ENCODE measurements around the gene POU6F1.

- TF ChIP-seq CTCF (IDR thresholded peaks at IDR 0.05; ENCODE audit: low read depth, low read length) (no peak), MAX (IDR thresholded peaks at IDR 0.05; ENCODE audit: low read depth, low read length) (no peak), MYC (IDR thresholded peaks at IDR 0.05; ENCODE audit: low read depth, low read length) (no peak)
Observed at GRCh38 chr12:51147309-51147708, 70.6 kb downstream of the POU6F1 start.

All from NB4 (cell line).